Lung (tissue), 12 donors: ENCODE results near the gene E2F6. TPM values are rescaled to one million over a fixed set of nuclear protein-coding genes. Genes with fewer than 3 reads are reported as not detected.

Experiments used
- ATAC-seq: fragments of 200-7000 bp; cut with Tn5 transposase; one replicate; pipeline ENCODE4 v1.9.1; 2020; ENCODE audit warnings: moderate number of reproducible peaks; ENCODE audit not compliant: insufficient read depth, low FRiP score
- DNase-seq, 3 donors: peaks; one replicate each; pipeline ENCODE4 v3.0.0-alpha.2; 2013 to 2017
- H3K27ac ChIP-seq, 2 donors: one replicate each; pipeline ENCODE4 v1.5.1; 2013; ENCODE audit warnings: mild to moderate bottlenecking in 2 of 2, moderate library complexity in 2 of 2, control low read depth in 1 of 2, inconsistent platforms in 1 of 2, low read depth in 1 of 2, low read length in 1 of 2
- H3K27me3 ChIP-seq, 3 donors: one replicate each; pipeline ENCODE4 v1.5.1; 2013; ENCODE audit warnings: low read length in 2 of 3; ENCODE audit not compliant: control insufficient read depth in 3 of 3, insufficient read depth in 3 of 3
- H3K36me3 ChIP-seq, 4 donors: one replicate each; pipeline ENCODE4 v1.5.1; 2013; ENCODE audit warnings: low read length in 4 of 4, mild to moderate bottlenecking in 1 of 4, moderate library complexity in 1 of 4; ENCODE audit not compliant: control insufficient read depth in 4 of 4, insufficient read depth in 4 of 4
- H3K4me1 ChIP-seq, 5 donors: one replicate each; pipeline ENCODE4 v1.5.1; 2013; ENCODE audit warnings: low read length in 5 of 5, mild to moderate bottlenecking in 2 of 5, moderate library complexity in 1 of 5; ENCODE audit not compliant: control insufficient read depth in 5 of 5, insufficient read depth in 5 of 5
- H3K4me3 ChIP-seq: one replicate; pipeline ENCODE4 v1.5.1; 2013; ENCODE audit warnings: mild to moderate bottlenecking, control low read depth, moderate library complexity
- H3K9ac ChIP-seq, 2 donors: one replicate each; pipeline ENCODE4 v1.5.1; 2013; ENCODE audit warnings: low read length in 2 of 2, control low read depth in 1 of 2; ENCODE audit not compliant: insufficient read depth in 1 of 2
- H3K9me3 ChIP-seq, 4 donors: one replicate each; pipeline ENCODE4 v1.5.1; 2013; ENCODE audit warnings: low read length in 3 of 4, mild to moderate bottlenecking in 1 of 4, moderate library complexity in 1 of 4; ENCODE audit not compliant: control insufficient read depth in 4 of 4, insufficient read depth in 3 of 4
- WGBS, 2 donors: extraction: QIAGEN DNeasy Blood & Tissue Kit; methylation state at CpG; one replicate each; pipeline ENCODE4 v1.1.7; 2013; 5-methylcytosine and 5-hydroxymethylcytosine counted together
- polyA plus RNA-seq, 2 donors: library from polyadenylated mRNA; stranded (reverse); fragments of 200-250 nt; gene quantifications; one replicate each; pipeline ENCODE4 v1.2.1, GENCODE V29; 2013
- total RNA-seq, 2 donors: library from RNA; depleted of rRNA in 1 of 2; stranded (reverse); fragments of >200 nt in 1 of 2; gene quantifications; one replicate each; pipeline ENCODE4 v1.2.1, GENCODE V29; 2014 to 2021
- TF ChIP-seq, protein P1 (sequence below): IDR thresholded peaks from 2 replicates; pipeline ENCODE4 v1.5.1; 2012; ENCODE audit warnings: mild to moderate bottlenecking; ENCODE audit errors: control extremely low read depth, extremely low read depth
- donor health status: control.
- donor health status: control.
- donor health status: Bipolar disorder and iron deficiency.
- donor health status: healthy.
- donor health status: DM: yes; HTN: yes; CAD: no.

E2F6 gene
- total and polyA plus RNA-seq, 4 donors: 8.5 to 13.8 (median 11.1) TPM

DNA sequence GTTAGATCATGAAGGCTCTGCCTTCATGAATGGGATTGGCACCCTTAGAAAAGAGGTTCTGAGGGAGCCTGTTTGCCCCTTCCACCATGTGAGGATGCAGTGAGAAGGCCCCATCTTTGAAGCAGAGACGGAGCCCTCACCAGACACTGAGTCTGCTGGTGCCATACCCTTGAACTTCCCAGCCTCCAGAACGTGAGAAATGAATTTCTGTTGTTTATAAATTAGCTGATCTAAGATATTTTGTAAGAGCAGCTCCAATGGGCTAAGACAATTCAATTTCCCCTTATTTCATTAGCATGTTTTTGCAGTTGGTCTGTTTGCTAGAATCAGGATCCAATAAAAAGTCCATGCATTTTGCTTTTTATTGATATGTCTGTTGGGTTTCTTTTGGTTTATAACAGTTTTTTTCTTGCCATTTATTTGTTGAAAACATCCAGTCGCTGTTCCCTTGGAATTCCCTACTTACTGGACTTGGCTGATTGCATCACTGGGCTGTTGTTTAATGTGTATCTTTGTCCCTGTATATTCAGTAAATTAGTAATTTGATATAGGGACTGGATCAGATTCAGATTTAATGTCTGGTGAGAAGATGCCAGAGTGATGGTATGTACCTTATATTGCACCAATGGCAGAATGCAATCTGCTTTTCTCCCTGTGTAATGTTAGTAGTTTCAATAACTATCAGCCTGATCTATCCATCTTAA, 43.8 kb upstream of the E2F6 start:
- WGBS, 2 donors: 75 to 84% methylated on average over 3 of the region's 3 CpGs
- ATAC-seq (no peak), DNase-seq (no peak)
- no peak overlapping the region for H3K27ac ChIP-seq
- TF ChIP-seq, protein P1, sequence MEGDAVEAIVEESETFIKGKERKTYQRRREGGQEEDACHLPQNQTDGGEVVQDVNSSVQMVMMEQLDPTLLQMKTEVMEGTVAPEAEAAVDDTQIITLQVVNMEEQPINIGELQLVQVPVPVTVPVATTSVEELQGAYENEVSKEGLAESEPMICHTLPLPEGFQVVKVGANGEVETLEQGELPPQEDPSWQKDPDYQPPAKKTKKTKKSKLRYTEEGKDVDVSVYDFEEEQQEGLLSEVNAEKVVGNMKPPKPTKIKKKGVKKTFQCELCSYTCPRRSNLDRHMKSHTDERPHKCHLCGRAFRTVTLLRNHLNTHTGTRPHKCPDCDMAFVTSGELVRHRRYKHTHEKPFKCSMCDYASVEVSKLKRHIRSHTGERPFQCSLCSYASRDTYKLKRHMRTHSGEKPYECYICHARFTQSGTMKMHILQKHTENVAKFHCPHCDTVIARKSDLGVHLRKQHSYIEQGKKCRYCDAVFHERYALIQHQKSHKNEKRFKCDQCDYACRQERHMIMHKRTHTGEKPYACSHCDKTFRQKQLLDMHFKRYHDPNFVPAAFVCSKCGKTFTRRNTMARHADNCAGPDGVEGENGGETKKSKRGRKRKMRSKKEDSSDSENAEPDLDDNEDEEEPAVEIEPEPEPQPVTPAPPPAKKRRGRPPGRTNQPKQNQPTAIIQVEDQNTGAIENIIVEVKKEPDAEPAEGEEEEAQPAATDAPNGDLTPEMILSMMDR: no peak
- peaks cover 0 to 10% (median 2%) of the 10 kb centered on the region in 5 donors for H3K4me1 ChIP-seq
- H3K9me3 ChIP-seq: no peaks in the 10 kb centered on the region
- no peak overlapping the region for H3K4me3 ChIP-seq
- no peaks in the 10 kb centered on the region for H3K36me3 ChIP-seq
- no peaks in the 10 kb centered on the region for H3K27me3 ChIP-seq
- no peak overlapping the region for H3K9ac ChIP-seq

DNA sequence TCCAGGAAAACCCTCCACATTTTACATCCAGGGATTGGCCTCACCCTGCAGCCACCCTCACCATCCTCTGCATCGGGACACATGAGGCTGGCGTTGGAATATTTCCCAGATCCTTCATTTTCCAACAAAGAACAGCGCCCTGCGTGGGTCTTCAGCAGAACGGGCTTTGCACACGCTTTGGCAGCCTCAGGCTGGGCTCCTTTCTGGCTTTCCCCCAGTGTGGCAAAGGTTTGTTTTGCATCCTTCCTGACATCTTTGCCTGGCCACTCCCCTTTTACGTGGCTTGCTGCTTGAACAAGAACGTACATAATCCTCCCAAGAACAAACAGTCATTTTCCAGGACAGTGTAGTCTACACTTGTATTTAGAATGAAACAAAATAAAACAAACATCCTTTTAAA, 42.3 kb upstream of the E2F6 start:
- no peaks in the 10 kb centered on the region for H3K36me3 ChIP-seq
- TF ChIP-seq, protein P1: no peak
- peaks cover 0 to 10% (median 2%) of the 10 kb centered on the region in 5 donors for H3K4me1 ChIP-seq
- H3K9ac ChIP-seq: no peak overlapping the region
- no peak overlapping the region for H3K4me3 ChIP-seq
- no peak overlapping the region for H3K27ac ChIP-seq
- whole genome bisulfite sequencing, 2 donors: 75 to 85% methylated on average over 8 of the region's 8 CpGs
- DNase-seq (no peak), ATAC-seq (no peak)
- H3K27me3 ChIP-seq: no peaks in the 10 kb centered on the region
- H3K9me3 ChIP-seq: peaks cover 0 to 4% (median under 1%) of the 10 kb centered on the region in 4 donors

DNA sequence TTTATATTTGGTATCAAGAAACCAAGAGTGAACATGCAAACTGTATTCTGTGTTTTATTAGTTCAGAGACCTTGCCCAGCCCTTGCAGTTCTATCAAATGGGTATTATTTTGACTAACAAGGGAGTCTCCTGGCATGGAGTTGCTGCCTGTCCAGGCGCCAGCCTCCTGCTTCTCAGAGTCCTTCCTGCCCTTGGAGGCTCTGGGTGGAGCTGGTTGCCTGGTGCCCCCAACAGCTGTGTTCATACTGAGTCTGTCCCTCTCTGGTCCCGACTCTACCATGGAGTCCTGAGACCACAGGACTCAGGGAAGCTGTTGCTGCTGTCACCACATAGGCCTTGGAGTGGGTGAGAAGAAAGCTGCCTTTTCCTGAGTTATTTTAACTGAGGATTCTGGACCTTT, 41.6 kb upstream of the E2F6 start:
- Histone ChIP-seq H3K27ac (no peak overlapping the region), H3K9ac (no peak overlapping the region), H3K4me3 (no peak overlapping the region), H3K27me3 (no peaks in the 10 kb centered on the region), H3K4me1 (peaks cover 0 to 10% (median 2%) of the 10 kb centered on the region in 5 donors), H3K36me3 (no peaks in the 10 kb centered on the region), H3K9me3 (peaks cover 0 to 7% (median under 1%) of the 10 kb centered on the region in 4 donors)
- ATAC-seq: no peak
- no peak for DNase-seq
- WGBS, 2 donors: 78 to 91% methylated on average over 2 of the region's 2 CpGs
- TF ChIP-seq, protein P1: no peak
